CD1c-positive myeloid dendritic cell (primary cell): ENCODE data around the gene NELL1.

ENCODE experiments used
- DNase-seq: peaks from one replicate; pipeline ENCODE4 v3.0.0-alpha.2; 2016; ENCODE audit errors: extremely low spot score

NELL1 gene

DNA sequence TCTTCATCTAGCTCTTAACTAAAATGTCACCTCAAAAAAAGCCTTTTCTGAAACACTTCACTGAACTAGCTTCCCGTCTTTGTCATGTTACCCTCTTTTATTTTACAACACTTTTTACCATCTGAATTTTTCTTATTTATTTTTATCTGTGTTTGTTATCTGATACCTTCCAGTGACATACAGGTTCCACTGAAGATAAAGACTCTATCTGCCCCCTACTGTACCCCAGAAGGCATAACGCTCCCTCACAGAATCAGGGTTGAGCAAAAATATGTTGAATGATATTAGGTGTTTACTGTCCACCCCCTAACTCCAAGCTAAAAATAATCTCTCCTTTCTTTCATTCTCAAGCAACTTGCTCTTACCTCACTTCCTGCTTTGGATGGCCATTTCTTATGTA, 654.2 kb downstream of the NELL1 start:
- no peak for DNase-seq

- DNase-seq: no peak
Measured at GRCh38 chr11:21343204-21343603, 673.8 kb downstream of the NELL1 start.

DNA sequence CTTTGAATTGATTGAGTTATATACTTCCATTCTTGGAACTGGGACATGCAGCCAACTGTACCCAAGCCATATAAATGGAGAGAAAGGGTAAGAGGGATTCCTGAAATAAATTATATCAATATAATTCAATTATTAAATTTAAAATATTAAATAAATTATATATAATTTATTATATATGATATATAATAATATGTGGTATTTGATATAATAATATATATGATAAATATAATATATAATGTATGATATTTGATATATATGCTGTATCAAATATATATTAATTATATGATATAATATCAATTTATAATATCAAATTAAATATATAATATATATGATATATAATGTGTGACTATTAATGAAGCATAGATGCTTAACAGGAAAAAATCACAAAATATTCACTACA, 677.0 kb downstream of the NELL1 start:
- no peak for DNase-seq

DNA sequence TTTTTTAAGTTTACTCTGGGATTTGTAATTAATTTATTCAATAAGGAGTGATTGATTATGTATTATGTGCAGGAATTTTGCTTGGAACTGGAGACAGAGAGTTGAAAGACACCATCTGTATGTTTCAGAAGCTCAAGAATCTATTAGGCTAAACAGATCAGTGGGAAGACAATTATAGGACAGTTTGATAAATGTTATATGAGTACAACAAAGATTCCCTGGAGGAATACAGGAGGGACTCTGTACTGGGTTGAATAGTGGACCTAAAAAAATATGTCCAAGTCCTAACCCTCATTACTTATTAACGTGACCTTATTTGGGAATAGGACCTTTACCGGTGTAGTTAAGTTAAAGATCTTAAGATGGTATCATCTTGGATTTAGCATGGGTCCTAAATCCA, 681.2 kb downstream of the NELL1 start:
- DNase-seq: no peak

DNA sequence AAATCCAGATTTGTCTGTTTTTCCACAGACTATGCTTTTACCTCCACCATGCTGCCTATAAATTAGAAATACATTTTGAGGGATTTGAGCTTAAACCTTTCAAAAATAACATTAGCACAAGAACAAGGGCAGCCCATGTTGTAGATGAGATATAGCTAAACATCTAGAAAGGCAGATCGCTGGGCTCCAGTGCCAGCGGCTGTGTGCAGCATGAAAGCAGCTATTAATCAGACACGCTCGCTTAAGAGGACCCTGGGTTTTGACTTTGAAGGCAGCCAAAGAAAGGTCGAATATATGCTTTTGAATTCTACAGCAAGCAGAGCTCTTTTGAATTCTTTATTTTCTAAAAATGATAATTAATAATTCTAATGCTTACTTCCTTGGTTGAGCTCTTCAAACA, 684.0 kb downstream of the NELL1 start:
- no peak for DNase-seq

DNA sequence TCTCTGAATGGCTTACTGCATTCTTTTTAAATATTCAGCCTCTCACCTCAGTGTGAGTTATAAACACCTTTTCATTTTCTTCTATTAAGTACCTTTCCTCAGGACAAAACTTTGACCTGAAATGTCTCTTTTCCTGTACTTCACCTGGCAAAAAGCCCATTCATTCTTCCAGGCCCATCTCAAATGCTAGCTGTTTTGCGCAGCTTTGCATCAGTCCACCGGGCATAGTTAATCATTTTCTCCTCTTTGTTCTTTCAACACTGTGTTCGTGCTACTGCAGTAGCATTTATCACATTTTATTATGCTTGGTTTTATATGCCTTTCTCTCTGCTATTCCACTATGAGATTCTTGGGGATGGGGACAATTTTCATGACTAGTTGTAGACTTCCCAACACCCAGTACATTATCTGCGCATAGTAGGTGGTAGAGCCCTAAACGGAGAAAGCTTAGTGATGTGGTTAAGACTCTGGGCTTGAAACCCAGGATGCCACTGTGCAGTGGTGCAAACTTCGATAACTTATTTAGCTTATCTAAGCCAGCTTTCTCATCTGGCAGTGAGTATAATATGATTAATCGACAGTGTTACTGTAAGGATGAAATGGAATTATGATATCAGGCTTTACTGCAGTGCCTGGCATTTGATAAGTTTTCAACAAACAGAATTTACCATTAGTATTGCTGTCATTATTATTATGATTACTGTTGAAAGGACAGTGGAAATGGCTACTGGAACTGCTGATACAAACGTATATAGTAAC, 695.7 kb downstream of the NELL1 start:
- DNase-seq: no peak

- DNase-seq: no peak
Measured at GRCh38 chr11:21369947-21370346, 700.6 kb downstream of the NELL1 start.

DNA sequence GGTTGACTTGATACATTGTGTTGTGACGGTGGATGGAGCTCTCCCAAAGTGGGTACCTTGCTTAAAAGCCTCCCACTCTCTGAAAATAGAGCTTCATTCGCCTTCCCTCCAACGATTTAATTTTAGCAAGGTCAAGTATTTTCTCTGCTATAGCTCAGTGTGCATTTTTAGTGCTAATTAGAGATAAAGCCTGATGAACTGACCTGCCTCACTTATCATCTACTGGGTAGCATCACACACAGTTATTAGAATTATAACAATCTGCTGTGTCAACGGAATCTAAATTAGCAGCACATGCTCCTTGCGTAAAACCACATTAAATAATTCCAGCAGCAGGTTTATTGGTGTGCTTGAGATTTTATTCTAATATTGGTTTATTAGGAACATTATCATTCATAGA, 701.7 kb downstream of the NELL1 start:
- no peak for DNase-seq

- DNase-seq: no peak
Measured at GRCh38 chr11:21372672-21373071, 703.3 kb downstream of the NELL1 start.

DNA sequence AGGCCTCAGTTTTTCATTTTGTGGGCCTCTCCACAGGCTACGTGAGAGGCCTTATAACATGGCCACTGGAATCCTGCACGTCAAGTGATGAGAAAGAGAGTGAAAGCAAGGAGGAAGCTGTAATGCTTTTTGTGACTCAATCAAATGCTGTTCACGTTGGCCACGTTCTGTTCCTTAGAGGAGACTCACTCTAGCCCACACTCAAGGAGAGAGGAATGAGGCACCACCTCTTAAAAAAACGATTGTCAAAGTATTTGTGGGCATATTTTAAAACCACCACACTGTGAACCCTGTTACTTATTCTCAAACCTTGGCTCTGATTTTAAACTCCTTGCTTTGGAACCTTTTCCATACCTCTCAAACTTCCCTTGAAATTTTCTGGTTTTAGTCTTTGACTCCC, 705.0 kb downstream of the NELL1 start:
- no peak for DNase-seq

GRCh38 chr11:21385669-21386440, 716.5 kb downstream of the NELL1 start:
- no peak for DNase-seq

DNA sequence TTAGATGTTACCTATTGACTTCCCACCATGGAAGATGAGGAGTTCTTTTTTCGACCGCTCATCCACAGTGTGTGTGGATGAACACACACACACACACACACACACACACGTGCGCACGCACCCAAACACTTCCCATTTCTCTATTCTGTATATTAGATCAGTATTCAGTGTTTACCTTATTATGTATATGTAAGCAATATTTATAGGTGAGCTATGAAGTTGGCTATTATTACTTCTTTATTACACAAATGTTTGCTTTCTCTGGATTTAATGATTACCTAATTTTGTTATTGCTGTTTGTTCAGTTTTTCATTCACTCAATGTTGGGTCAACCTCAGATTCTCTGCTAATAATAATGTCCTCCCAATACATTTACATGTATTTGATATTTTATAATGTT, 721.0 kb downstream of the NELL1 start:
- DNase-seq: no peak

DNA sequence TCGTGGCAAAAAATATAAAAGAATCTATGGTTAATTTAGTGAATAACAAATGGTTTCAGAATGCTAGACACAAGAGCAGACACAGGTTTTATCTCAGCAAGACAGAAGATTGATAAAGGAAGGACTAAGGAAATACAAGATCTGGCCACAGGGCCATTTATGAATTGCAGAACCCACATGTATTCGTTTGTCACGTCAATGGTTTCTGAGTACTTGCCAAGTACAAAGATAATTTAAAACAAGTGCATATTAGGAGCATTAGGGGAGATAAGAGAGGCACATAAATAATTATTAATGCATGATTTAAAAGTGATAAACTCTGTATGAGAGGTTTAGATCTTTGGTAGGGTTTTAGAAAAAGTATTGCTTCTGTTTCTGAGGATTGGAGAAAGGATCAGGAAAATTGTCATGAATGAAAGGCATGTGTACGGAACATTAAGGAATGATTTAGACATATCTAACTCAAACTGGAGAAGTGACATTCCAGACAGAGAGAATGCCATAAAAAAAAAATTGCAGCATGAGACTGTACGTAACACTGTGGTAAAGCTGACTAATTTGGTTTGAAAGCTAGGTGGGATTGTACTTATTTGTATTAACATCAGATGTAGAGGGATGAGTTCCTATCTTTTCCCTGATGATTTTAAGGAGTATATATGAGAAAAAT, 727.1 kb downstream of the NELL1 start:
- DNase-seq: no peak

- no peak for DNase-seq
Measured at GRCh38 chr11:21398195-21398594, 728.8 kb downstream of the NELL1 start.

DNA sequence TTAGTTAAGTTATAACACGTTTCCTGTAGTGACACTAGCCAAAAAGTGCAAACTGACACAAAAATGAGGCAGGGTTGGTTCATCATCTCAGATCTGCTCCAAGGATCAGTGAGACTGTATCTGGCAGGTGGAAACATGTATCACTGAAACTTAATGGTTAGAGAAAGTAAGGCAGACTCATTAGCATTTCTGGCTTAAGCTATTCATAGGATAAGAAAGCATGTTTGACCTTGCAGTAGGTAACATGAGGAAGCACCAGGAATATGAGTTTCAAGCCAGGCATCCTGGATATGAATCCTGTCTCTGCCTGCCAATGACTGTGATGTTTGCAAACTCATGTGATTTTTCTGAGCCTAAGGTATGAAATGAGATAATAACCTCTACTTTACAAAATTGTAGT, 732.1 kb downstream of the NELL1 start:
- no peak for DNase-seq

DNA sequence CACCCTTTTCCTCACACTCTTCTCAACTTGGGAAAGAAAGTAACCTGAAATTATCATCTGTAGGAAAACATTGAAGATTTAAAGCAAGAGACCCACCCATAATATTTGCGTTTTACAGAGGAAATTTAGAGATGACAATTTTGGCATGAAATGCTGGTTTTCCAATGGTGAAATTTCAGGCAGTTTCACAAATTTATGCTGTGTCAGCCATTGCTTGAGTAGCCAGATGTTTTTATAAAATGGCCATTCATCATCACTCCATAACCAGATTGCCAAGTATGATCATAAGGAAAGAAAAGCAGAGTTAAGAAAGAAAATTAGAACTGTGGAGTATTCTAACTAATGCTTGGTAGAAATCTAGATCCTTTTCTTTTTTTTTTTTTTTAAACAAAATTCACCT, 732.9 kb downstream of the NELL1 start:
- no peak for DNase-seq

- DNase-seq: no peak
Measured at GRCh38 chr11:21403069-21403468, 733.7 kb downstream of the NELL1 start.

GRCh38 chr11:21405422-21405821, 736.0 kb downstream of the NELL1 start:
- DNase-seq: no peak

- DNase-seq: no peak
Measured at GRCh38 chr11:21410513-21410912, 741.1 kb downstream of the NELL1 start.

DNA sequence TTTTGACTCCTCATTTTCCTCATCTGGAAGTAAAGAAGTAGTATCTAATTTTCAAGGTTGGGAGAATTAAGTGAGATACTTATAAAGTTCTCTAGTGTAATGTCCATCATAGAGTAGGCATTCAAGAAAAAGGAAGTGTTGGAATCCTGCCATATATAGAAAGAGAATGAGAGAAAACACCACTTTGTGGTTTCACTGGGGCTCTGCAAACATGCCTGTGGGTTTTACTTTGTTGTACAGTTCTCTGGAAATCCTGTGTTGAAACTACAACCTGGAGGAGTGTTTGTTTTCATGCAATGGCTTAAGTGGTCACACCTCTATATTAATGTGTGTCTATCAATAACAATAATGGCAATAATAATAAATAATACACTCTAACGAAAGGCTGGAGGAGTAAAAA, 741.7 kb downstream of the NELL1 start:
- DNase-seq: no peak

GRCh38 chr11:21411597-21411996, 742.2 kb downstream of the NELL1 start:
- no peak for DNase-seq

- no peak for DNase-seq
Measured at GRCh38 chr11:21412652-21413383, 743.4 kb downstream of the NELL1 start.
